A673 (cell line): Measurements from ENCODE around the gene IGF1R.

ENCODE experiments used
- CTCF ChIP-seq: fragments of 300-800, 200-600 bp; sonication (generic); conservative IDR thresholded peaks from 2 replicates; pipeline ENCODE4 v1.5.1; 2017; ENCODE audit warnings: low read depth, mild to moderate bottlenecking, antibody characterized with exemption, low read length, moderate library complexity, mixed read lengths
- EZH2 ChIP-seq: fragments of 200-600 bp; sonication (generic); IDR thresholded peaks from 2 replicates; pipeline ENCODE4 v1.6.1; 2017; ENCODE audit warnings: borderline replicate concordance, low read depth, mild to moderate bottlenecking, mixed read lengths, antibody characterized with exemption, low read length; ENCODE audit not compliant: poor library complexity, severe bottlenecking

- TF ChIP-seq EZH2 (no peak), CTCF (no peak)
These were observed 119.4 kb downstream of the IGF1R start for GRCh38 chr15:98767692-98768091.
